Neural cell (in vitro differentiated cells): ENCODE results near the gene ATF7.

Experiments used
- CTCF ChIP-seq: fragments of 450-650 bp; IDR thresholded peaks from 2 replicates; pipeline ENCODE4 v1.5.1; 2014; ENCODE audit warnings: antibody characterized with exemption, mild to moderate bottlenecking, moderate library complexity; ENCODE audit not compliant: poor library complexity, severe bottlenecking
- EP300 ChIP-seq: fragments of 450-650 bp; conservative IDR thresholded peaks from 2 replicates; pipeline ENCODE4 v1.6.1; 2014; ENCODE audit warnings: antibody characterized with exemption, mild to moderate bottlenecking, moderate library complexity; ENCODE audit not compliant: poor library complexity, severe bottlenecking
- POLR2AphosphoS5 ChIP-seq: IDR thresholded peaks from 2 replicates; pipeline ENCODE4 v1.6.1; 2012
- RAD21 ChIP-seq: fragments of 450-650 bp; conservative IDR thresholded peaks from 2 replicates; pipeline ENCODE4 v1.6.1; 2014; ENCODE audit warnings: antibody characterized with exemption, mild to moderate bottlenecking, moderate library complexity
- REST ChIP-seq: IDR thresholded peaks from 2 replicates; pipeline ENCODE4 v1.6.1; 2012; ENCODE audit warnings: borderline replicate concordance
- TAF1 ChIP-seq: IDR thresholded peaks from 2 replicates; pipeline ENCODE4 v1.6.1; 2012; ENCODE audit warnings: low read depth

- TF ChIP-seq REST (no peak), CTCF (no peak), RAD21 (no peak), TAF1 (no peak), EP300 (no peak), POLR2AphosphoS5 (no peak)
Observed at GRCh38 chr12:53563452-53564028, 62.6 kb downstream of the ATF7 start.
